Liver (tissue), 9 donors: ENCODE results near the gene SORCS2. TPM values are rescaled to one million over a fixed set of nuclear protein-coding genes. Genes with fewer than 3 reads are reported as not detected.

Experiments used
- DNase-seq: peaks from one replicate; pipeline ENCODE4 v3.0.0-alpha.2; 2017; ENCODE audit warnings: low spot score
- H3K27ac ChIP-seq, 2 donors: one replicate each; pipeline ENCODE4 v1.7.0; 2013; ENCODE audit warnings: inconsistent platforms in 2 of 2, low read length in 2 of 2, control low read depth in 1 of 2, low read depth in 1 of 2, mild to moderate bottlenecking in 1 of 2
- H3K27me3 ChIP-seq, 4 donors: one replicate each; pipeline versions ENCODE4 v1.6.1 to v1.7.0; 2013; ENCODE audit warnings: low read length in 3 of 4, inconsistent platforms in 1 of 4, mild to moderate bottlenecking in 1 of 4, moderate library complexity in 1 of 4; ENCODE audit not compliant: control insufficient read depth in 4 of 4, insufficient read depth in 4 of 4
- H3K36me3 ChIP-seq, 4 donors: one replicate each; pipeline versions ENCODE4 v1.6.1 to v1.7.0; 2013; ENCODE audit warnings: low read length in 3 of 4, mild to moderate bottlenecking in 3 of 4, low read depth in 1 of 4, moderate library complexity in 1 of 4; ENCODE audit not compliant: control insufficient read depth in 4 of 4, insufficient read depth in 3 of 4
- H3K4me1 ChIP-seq, 4 donors: one replicate each; pipeline versions ENCODE4 v1.6.1 to v1.7.0; 2013; ENCODE audit warnings: low read length in 3 of 4, mild to moderate bottlenecking in 3 of 4, moderate library complexity in 1 of 4; ENCODE audit not compliant: control insufficient read depth in 4 of 4, insufficient read depth in 4 of 4
- H3K4me3 ChIP-seq, 3 donors: one replicate each; pipeline versions ENCODE4 v1.6.1 to v1.7.0; 2013; ENCODE audit warnings: low read length in 3 of 3, control low read depth in 1 of 3, low read depth in 1 of 3, mild to moderate bottlenecking in 1 of 3
- H3K9ac ChIP-seq, 2 donors: one replicate each; pipeline ENCODE4 v1.7.0; 2013; ENCODE audit warnings: low read length in 2 of 2, mild to moderate bottlenecking in 2 of 2, moderate library complexity in 2 of 2, control low read depth in 1 of 2, low read depth in 1 of 2
- H3K9me3 ChIP-seq, 4 donors: one replicate each; pipeline versions ENCODE4 v1.6.1 to v1.7.0; 2013; ENCODE audit warnings: low read length in 3 of 4; ENCODE audit not compliant: control insufficient read depth in 4 of 4
- ATF3 ChIP-seq: IDR thresholded peaks from 2 replicates; pipeline ENCODE4 v1.6.1; 2016; ENCODE audit warnings: antibody characterized with exemption
- CTCF ChIP-seq: fragments of 150-350 bp; IDR thresholded peaks from 2 replicates; pipeline ENCODE4 v1.5.1; 2017; ENCODE audit warnings: improper control_type of control experiment, low read depth, low read length; ENCODE audit not compliant: missing input control
- EGR1 ChIP-seq, 2 donors: IDR thresholded peaks; 2 replicates each; pipeline ENCODE4 v1.6.1; 2016 to 2018; ENCODE audit warnings: antibody characterized with exemption in 2 of 2, low read depth in 2 of 2
- FOXA1 ChIP-seq: IDR thresholded peaks from 2 replicates; pipeline ENCODE4 v1.6.1; 2016; ENCODE audit warnings: antibody characterized with exemption
- FOXA2 ChIP-seq: IDR thresholded peaks from 2 replicates; pipeline ENCODE4 v1.6.1; 2016; ENCODE audit warnings: antibody characterized with exemption
- GABPA ChIP-seq, 2 donors: IDR thresholded peaks in 1 of 2; conservative IDR thresholded peaks in 1 of 2; 2 replicates each; pipeline ENCODE4 v1.6.1; 2016; ENCODE audit warnings: antibody characterized with exemption in 2 of 2, mild to moderate bottlenecking in 1 of 2, moderate library complexity in 1 of 2
- HNF4A ChIP-seq, 2 donors: conservative IDR thresholded peaks; 2 replicates each; pipeline ENCODE4 v1.6.1; 2016; ENCODE audit warnings: antibody characterized with exemption in 2 of 2, mild to moderate bottlenecking in 2 of 2
- HNF4G ChIP-seq: IDR thresholded peaks from 2 replicates; pipeline ENCODE4 v1.6.1; 2016; ENCODE audit warnings: antibody characterized with exemption
- JUND ChIP-seq, 2 donors: IDR thresholded peaks; 2 replicates each; pipeline ENCODE4 v1.6.1; 2016; ENCODE audit warnings: antibody characterized with exemption in 2 of 2
- MAX ChIP-seq: IDR thresholded peaks from 2 replicates; pipeline ENCODE4 v1.6.1; 2016; ENCODE audit warnings: antibody characterized with exemption
- NR2F2 ChIP-seq: IDR thresholded peaks from 2 replicates; pipeline ENCODE4 v1.6.1; 2016; ENCODE audit warnings: antibody characterized with exemption
- RAD21 ChIP-seq, 2 donors: IDR thresholded peaks; 2 replicates each; pipeline ENCODE4 v1.6.1; 2016; ENCODE audit warnings: antibody characterized with exemption in 2 of 2, mild to moderate bottlenecking in 2 of 2
- REST ChIP-seq: IDR thresholded peaks from 2 replicates; pipeline ENCODE4 v1.6.1; 2016; ENCODE audit warnings: antibody characterized with exemption, mild to moderate bottlenecking
- RXRA ChIP-seq, 2 donors: IDR thresholded peaks; 2 replicates each; pipeline ENCODE4 v1.6.1; 2017 to 2018; ENCODE audit warnings: antibody characterized with exemption in 2 of 2, mild to moderate bottlenecking in 1 of 2
- SP1 ChIP-seq: IDR thresholded peaks from 2 replicates; pipeline ENCODE4 v1.6.1; 2018; ENCODE audit warnings: antibody characterized with exemption, mild to moderate bottlenecking
- TAF1 ChIP-seq: conservative IDR thresholded peaks from 2 replicates; pipeline ENCODE4 v1.6.1; 2016; ENCODE audit warnings: antibody characterized with exemption, mild to moderate bottlenecking
- YY1 ChIP-seq: IDR thresholded peaks from 2 replicates; pipeline ENCODE4 v1.6.1; 2016; ENCODE audit warnings: antibody characterized with exemption, mild to moderate bottlenecking
- ZBTB33 ChIP-seq: IDR thresholded peaks from 2 replicates; pipeline ENCODE4 v1.6.1; 2016; ENCODE audit warnings: antibody characterized with exemption
- WGBS: extraction: QIAGEN DNeasy Blood & Tissue Kit; methylation state at CpG from one replicate; pipeline ENCODE4 v1.1.7; 2013; 5-methylcytosine and 5-hydroxymethylcytosine counted together
- polyA plus RNA-seq, 2 donors: library from polyadenylated mRNA; stranded (reverse) in 1 of 2; unstranded in 1 of 2; fragments of 200-250 nt in 1 of 2; fragments of >200 nt in 1 of 2; fragmentation: Nextera tagmentation in 1 of 2; extraction: Ambion mirVana in 1 of 2; gene quantifications; one replicate each; pipeline versions ENCODE4 v1.2.1 to v1.2.3, GENCODE V29; 2013 to 2015
- total RNA-seq, 2 donors: library from RNA; depleted of rRNA; stranded (reverse); fragments of >200 nt; gene quantifications; one replicate each; pipeline ENCODE4 v1.2.3, GENCODE V29; 2014
- donor health status: healthy.
- donor health status: healthy.
- donor health status: healthy.
- donor health status: healthy.
- donor health status: healthy.

SORCS2 gene
- total and polyA plus RNA-seq, 4 donors = 0.10 to 1.4 (median 0.92) TPM

- no peak for TF ChIP-seq FOXA1
- no peak for TF ChIP-seq JUND (IDR thresholded peaks at IDR 0.05)
- no peak for TF ChIP-seq ATF3
- TF ChIP-seq HNF4A (conservative IDR thresholded peaks at IDR 0.05) = no peak
- no peak for TF ChIP-seq TAF1
- no peak for TF ChIP-seq CTCF
- TF ChIP-seq EGR1 (IDR thresholded peaks at IDR 0.05; ENCODE audit: low read depth in 2 of 2) = no peak
- TF ChIP-seq SP1 = no peak
- no peak for TF ChIP-seq ZBTB33
- no peak for TF ChIP-seq MAX
- no peak for TF ChIP-seq FOXA2
- no peak for TF ChIP-seq NR2F2
- no peak for TF ChIP-seq RXRA (IDR thresholded peaks at IDR 0.05)
- no peak for TF ChIP-seq HNF4G
- no peak for TF ChIP-seq GABPA (IDR thresholded peaks at IDR 0.05 in 1 of 2, conservative IDR thresholded peaks at IDR 0.05 in 1 of 2)
- TF ChIP-seq RAD21 (IDR thresholded peaks at IDR 0.05) = no peak
- no peak for TF ChIP-seq YY1
- TF ChIP-seq REST = no peak
- H3K4me3 ChIP-seq = no peak overlapping the region
- no peaks in the 10 kb centered on the region for H3K27me3 ChIP-seq
- H3K9me3 ChIP-seq = no peaks in the 10 kb centered on the region
- no peaks in the 10 kb centered on the region for H3K4me1 ChIP-seq
- 85% methylated on average over 16 of the region's 16 CpGs for WGBS
- no peak for DNase-seq
- no peaks in the 10 kb centered on the region for H3K36me3 ChIP-seq
- H3K9ac ChIP-seq = no peak overlapping the region
- no peak overlapping the region for H3K27ac ChIP-seq
These were observed 576.4 kb downstream of the SORCS2 start for GRCh38 chr4:7768736-7769135.
